ENCODE data around the gene GMCL2.
"Not testable (repeated sequence)": the region's sequence is repeated elsewhere in the genome, so short reads cannot be mapped to it uniquely, and the experiment has no call there.

Gene GMCL2, protein sequence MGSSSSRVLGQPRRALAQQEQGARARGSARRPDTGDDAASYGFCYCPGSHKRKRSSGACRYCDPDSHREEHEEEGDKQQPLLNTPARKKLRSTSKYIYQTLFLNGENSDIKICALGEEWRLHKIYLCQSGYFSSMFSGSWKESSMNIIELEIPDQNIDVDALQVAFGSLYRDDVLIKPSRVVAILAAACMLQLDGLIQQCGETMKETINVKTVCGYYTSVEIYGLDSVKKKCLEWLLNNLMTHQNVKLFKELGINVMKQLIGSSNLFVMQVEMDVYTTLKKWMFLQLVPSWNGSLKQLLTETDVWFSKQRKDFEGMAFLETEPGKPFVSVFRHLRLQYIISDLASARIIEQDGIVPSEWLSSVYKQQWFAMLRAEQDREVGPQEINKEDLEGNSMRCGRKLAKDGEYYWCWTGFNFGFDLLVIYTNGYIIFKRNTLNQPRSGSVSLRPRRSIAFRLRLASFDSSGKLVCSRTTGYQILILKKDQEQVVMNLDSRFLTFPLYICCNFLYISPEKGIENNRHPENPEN

DNA sequence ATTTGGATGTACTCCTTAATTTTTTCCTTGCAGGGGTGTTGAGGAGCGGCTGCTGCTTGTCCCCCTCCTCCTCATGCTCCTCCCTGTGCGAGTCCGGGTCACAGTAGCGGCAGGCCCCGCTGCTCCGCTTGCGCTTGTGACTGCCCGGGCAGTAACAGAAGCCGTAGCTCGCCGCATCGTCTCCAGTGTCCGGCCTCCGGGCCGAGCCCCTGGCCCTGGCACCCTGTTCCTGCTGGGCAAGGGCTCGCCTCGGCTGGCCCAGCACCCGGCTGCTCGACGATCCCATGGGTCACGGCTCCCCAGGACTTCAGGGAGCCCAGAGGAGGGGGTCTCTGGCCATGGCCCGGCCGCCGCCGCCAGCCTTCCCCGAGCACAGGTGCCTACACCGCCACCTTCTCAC is at the start of gene GMCL2:
GMCL2 (minus strand) TSS at position 358 of the 400 bp plus-strand sequence; CDS start at position 286, 72 bp downstream.
- no peak for DNase-seq (ENCODE audit: low read depth, low spot score)

DNA sequence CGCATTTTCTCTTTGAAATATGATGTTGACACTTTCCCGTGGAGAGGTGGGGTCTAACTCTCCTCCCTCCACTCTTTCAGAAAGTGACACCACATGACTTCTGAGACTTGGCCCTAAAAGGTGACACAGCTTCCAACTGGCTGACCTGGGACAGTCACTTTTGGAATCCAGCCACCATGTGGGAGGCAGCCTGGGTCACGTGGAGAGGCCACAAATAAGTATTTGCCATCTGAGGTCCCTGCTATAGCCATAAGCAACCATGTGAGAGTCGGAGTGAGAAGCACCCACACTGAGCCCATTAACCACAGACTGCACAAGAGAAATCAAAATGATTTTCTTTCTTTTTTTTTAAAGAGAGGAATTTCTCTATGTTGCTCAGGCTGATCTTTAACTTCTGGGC is 49.5 kb upstream of the GMCL2 start:
- DNase-seq (ENCODE audit: low read depth, low spot score) = no peak

DNA sequence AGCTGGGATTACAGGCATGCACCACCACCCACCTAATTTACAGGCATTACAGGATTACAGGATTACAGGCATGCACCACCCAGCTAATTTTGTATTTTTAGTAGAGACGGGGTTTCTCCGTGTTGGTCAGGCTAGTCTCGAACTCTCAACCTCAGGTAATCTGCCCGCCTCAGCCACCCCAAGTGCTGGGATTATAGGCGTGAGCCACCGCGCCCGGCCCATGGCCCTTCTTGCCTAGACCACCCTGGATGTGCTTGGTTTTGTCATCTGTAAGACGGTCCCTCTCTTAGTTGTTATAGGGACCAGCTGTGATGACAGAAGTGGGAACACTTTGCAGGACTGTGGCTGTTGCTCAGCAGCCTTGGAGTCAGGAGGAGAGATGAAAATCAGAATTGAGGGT is 49.0 kb upstream of the GMCL2 start:
- no peak for DNase-seq (ENCODE audit: low read depth, low spot score)

DNA sequence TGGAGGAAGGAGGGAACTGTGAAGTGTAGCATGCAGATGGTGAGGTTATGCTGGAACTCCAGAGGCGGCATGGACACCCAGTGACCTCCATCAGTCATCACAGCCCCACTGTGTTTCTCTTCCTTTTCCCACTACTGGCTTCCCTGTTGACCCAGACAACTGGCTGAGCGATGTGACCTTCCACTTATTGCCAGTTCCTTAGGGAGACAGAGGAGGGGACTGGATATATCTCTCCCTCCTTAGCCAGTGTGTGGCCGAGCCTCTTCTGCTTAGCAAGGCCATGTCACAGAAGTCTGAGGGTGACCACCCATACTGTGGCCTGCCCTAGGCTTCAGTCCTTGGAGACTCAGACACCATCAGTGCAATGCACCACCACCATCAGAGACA is 48.4 kb upstream of the GMCL2 start:
- no peak for DNase-seq (ENCODE audit: low read depth, low spot score)

DNA sequence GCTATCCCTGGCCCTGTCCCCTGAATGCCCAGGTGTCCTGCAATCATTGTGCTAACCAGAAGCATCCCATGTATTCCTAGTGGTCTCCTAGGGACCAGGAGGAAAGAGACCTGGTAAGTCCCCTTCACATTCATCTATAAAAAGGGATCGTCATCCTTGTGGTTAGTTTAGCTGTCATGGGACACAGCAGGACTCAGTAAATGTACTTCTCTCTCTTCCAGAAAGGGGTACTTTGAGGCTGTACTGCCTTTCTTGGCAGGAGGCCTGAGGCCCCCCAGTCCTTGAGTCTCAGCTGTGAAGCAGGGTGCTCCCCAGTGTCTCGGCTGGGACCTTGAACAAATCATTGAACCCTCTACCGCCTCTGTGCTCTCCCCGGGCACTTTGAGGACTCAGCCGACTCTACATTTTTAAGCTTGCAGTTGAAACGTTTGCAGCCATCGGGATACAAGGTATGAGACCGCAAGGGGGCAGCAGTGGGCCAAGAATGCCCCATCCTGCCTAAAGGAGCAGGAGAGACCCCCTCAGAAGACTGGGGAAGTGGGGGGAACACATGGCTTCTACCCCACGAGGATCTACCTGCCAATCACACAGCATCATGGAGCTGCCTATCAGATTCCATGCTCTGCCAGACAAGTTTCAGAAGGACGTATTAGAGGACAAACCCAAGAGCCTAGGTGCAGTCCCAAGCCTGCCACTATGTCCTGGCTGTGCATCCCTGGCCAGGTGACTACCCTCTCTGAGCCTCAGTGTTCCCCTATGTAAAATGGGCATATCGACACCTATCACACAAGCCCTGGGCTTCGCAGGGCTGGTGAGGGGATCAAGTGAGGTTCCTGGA is 47.8 kb upstream of the GMCL2 start:
- DNase-seq (ENCODE audit: low read depth, low spot score) = peak; percentile 44

DNA sequence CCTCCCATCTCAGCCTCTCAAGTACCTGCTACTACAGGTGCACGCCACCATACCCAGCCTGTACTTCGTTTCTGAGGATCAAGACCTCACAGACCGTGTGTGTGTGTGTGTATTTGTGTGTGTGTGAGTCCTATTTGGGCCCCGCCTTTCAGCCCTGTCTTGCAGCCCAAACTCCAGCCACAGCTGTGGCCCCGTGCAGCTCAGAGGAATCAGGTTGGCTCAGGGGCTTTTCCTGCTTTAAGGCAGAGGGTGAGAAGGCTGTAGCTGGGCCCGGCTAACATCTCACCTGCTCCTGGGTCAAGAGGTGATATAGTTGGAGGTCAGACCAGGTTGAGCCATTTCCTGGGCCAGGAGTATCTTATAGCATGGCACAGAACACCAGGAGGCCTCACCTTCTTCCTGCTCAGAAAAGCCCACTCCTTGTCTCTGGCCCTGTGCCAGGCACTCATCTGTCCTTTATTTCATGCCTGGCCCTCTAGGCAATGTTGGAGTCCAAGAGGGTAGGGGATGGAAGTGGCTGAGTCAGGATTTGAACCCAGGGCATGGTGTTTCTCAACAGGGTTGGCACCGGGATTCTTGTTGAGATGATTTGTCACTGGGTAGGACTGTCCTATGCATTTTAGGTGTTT is 47.1 kb upstream of the GMCL2 start:
- no peak for DNase-seq (ENCODE audit: low read depth, low spot score)

DNA sequence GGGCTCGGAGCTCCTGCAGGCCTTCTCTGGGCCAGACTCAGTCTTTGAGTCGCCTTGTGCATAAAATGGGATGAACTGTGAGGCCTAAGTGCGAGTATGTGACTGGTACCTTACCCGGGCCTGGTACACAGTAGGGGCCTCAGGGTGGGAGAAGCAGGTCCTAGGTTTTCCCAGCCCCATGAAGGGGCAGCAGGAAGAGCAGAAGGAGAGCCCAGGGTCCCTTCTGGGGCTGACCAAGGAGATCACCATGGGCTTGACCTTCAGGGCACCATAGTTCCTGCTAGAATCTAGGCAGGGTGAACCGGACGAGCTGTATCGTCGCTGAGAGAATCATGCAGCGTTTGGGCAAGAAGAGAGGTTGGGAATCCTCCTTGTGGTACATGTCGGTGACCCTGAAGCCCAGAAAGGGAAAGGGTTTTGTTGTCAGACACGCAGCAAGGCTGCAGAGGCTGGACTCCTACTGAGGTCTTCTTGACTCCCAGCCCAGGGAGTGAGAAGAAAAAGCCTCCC is 45.8 kb upstream of the GMCL2 start:
- no peak for DNase-seq (ENCODE audit: low read depth, low spot score)

DNA sequence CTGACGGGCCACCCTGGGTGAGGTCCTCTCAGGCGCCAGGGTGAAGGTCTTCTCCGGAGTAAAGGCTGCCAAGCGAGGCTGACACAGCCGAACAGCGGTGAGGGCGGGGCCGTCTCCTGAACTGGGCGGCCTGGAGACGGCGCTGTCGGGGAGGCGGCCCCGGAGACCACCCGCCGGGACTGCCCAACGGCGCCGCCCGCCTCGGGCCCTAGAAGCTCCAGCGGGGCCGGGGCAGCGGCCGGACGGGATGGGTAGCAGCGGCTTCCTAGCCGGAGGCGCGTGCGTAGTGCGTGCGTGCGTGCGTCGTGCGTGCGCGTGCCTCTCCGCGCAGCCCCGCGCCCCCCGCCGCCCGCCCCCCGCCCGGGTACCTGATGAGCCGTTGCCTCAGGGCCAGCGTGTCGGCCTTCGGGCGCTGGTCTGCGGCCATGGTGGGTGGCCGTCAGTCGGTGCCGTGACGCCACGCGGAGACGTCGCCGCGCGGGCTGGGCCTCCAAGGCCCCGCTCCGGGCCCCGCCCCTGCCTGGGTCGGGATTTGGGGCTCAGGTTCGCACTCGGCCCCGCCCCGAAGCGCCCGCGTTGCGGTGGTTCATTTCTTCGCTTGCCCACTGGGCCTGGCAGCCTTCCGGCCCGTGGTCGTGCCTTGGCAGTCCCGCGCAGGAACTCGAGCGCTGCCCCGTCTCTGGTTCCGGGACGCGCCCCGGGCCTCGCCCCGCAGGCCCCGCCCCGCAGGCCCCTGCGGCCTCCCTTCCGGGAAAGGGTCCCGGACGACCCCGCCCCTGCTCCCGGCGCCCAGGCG is 45.2 kb upstream of the GMCL2 start, which contains the start of gene PHYKPL:
PHYKPL (minus strand) TSS at position 679 of the 796 bp plus-strand sequence; CDS start at position 427, 252 bp downstream.
- peak; percentile 30 for DNase-seq (ENCODE audit: low read depth, low spot score)

DNA sequence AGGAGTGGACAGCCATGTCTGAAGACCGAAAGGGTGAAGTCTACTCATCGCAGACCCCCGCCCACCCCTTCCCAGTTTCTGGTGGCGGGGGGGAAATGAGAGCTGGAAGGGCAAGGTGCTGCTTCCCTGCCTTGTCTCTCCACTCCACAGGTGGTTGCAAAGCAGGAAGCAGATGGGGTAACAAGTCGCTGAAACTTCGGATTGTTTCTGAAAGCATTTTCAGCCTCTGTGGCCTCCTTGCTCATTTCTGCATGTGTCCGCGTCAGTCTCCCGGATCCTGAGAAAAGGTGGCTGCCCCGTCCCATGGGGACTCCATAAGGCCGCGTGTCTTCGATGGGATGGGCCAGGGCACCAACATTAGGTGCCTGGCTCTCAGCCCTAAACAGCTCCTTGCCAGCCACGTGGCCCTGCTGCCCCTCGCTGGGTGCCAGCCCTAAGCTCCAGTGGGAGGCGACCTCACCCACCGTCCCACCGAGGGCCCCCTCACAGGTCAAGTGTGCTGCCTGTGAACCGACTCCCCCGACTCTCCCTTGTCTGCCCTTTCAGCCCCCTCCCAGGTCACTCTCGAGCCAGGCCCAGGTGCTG is 44.5 kb upstream of the GMCL2 start:
- no peak for DNase-seq (ENCODE audit: low read depth, low spot score)

DNA sequence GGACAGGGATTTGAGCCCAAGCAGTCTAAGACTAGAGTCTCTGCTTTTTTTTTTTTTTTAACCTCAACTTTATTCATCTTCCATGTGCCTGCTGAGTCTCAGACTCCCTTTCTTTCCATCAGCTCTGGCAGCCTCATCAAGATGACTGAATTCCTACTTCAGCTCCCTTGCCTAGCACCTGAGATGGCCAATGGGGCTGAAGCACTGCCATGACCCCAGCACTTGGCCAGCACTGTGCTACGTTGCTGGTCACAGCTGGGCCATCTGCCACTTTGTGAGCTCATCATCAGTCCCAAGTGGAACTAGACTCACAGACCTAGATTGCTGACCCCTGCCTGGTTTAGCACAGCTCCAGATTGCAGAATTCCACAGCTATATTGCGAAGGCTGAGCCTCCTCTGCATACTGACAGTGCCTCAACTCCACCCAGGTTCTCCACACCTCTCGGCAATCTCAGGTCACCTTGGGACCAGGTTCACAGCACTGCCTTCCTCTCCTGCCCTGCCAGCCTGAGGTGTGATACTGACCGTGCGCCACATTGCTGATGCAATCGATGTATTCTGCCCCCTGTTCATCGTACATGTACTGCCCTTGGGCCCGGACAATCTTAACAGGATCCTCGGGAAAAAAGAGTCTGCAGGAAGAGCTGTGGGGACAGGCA is 43.8 kb upstream of the GMCL2 start:
- DNase-seq (ENCODE audit: low read depth, low spot score) = no peak

DNA sequence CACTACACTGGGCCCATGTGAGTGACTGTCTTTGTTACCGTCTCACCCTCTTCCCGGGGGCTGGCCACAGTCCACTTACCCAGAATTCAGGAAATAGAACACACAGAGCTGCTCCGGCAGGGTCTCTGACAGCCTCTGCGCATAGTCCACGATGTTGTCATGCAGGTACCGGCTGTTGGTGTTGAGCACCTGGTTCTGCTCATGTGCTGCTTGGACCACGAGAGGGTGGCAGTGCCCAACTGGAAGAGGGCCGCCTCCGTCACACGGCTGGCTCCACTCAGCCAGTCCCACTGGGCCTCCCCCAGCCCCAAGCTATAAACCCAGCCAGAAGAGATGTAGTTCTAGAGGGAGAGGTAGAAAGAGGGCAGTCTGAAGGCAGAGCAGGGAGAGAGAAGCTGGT is 42.7 kb upstream of the GMCL2 start:
- no peak for DNase-seq (ENCODE audit: low read depth, low spot score)

DNA sequence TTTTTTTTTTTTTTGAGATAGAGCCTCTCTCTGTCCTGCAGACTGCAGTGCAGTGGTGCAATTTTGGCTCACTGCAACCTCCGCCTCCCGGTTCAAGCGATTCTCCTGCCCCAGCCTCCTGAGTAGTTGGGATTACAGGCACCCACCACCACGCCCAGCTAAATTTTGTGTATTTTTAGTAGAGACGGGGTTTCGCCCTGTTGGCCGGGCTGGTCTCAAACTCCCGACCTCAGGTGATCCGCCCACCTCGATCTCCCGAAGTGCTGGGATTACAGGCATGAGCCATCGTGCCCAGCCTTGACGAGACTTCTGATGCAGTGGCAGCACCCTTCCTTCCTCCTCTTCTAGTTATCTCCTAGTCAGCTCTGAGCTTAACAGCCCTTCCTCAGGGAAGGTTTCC is 41.9 kb upstream of the GMCL2 start:
- DNase-seq (ENCODE audit: low read depth, low spot score) = not testable (repeated sequence)

DNA sequence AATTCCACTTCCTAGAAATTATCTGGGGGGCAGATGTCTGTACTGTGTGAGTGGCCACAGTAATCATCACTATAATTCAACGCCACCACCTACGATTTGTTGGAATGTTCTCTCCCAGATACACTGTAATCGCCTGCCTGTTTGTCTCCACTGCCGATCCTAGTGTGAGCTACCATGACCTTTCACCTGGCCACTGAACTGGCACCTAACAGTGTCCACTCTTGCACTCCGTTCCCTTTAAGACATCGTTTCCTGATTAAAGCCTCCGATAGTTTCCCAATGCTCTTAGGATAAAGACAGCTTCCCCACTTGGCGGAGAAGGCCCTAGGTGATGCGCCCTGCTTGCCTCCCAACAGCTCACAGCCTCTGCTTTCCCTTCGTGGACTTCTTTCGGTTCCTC is 41.4 kb upstream of the GMCL2 start:
- no peak for DNase-seq (ENCODE audit: low read depth, low spot score)

DNA sequence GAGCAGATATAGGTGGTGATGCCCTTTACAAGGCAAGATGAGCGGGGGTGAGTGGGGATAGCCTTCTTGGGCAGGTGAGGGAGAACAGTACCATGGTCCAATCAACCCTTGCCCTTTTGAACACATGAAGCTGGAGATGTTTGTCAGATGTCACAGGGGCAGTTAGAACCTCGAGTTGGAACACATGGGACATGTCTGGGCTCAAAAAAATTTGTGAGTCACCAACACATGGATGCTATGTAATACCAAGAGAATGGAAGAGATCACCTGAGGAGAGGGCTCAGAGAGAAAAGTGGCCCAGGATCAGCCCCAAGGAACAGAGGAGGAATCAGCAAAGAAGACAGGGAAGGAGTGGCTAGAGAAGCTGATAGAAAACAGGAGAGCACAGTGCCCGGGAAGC is 40.8 kb upstream of the GMCL2 start:
- no peak for DNase-seq (ENCODE audit: low read depth, low spot score)

DNA sequence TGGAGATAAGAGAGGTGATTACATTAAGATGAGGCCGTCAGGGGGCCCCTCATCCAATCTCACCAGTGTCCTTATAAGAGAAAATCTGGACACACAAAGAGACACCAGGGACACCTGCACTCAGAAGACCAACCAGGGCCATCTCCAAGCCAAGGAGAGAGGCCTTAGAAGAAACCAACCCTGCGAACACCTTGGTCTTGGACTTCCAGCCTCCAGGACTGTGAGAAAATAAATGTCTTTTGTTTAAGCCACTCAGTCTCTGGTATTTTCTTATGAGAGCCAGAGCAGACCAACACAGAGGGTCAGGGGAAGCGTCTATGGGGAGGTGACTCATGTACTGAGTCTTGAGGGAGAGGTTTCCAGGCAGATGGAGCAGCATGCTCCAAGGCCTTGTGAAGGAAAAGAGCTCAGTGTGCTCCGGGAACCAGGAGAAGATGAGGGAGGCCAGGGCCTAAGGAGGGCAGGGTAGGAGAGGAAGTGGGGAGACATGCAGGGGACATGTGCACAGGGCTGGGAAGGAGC is 40.0 kb upstream of the GMCL2 start:
- DNase-seq (ENCODE audit: low read depth, low spot score) = no peak

DNA sequence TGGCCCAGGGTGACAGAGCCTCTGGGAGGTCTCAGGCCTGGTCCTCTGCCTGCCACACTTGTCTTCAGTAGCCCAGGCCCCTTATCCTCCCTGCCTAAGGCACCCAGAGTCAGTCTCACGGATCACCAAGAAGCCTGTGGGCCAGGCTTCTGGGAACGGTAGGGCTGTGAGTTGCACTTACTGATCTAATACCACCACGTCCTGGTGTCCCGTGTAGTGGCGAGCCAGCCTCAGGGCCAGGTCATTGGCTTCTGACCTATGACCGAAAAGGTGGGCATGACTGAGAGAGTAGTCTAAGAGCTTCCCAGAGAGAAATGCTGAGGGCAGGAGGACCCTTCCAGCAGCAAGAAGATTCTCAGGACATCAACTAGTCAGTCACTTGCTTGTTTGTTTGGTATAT is 38.0 kb upstream of the GMCL2 start:
- DNase-seq (ENCODE audit: low read depth, low spot score) = no peak

DNA sequence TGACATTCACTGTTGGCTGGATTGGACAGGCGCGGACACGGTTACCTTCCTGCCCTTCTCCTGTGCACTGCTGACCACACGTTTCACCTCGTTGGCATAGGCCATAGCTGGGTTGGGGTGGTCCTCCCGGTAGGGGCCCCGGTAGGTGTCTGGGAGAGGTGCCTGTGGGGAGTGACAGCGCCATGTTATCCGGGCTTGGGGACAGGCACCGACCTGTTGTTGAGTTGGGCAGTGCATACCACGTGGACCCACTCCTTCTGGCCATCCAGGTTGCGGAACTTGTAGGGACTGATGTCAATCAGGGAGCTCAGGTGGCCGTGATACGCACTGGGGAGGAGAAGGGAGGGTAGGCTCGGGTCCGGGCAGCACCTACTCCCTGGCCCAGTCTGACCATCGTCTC is 37.2 kb upstream of the GMCL2 start:
- no peak for DNase-seq (ENCODE audit: low read depth, low spot score)

DNA sequence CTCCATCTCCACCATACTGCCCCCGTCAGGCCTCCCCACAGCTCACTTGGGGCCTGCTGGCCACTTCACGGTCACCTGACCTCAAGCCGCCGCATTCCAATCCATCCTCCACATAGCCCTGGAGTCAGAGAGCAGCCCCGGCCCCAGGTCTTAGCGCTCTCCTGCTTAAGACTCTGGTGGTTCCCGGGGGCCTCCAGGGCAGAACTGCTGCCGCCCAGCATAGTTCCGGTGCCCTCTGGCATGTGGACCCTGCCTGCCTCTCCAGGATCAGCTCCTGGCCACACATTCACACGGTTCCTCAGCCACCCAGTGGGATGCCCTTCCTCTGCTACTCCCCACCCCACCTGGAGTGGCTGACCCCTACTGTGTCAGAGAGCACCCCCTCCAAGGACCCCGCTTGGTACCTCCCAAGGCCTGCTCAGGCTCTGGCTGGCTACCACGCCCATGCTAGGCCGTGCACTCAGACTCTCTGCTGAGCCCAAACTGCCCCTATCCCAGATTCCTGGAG is 36.7 kb upstream of the GMCL2 start:
- DNase-seq (ENCODE audit: low read depth, low spot score) = no peak

DNA sequence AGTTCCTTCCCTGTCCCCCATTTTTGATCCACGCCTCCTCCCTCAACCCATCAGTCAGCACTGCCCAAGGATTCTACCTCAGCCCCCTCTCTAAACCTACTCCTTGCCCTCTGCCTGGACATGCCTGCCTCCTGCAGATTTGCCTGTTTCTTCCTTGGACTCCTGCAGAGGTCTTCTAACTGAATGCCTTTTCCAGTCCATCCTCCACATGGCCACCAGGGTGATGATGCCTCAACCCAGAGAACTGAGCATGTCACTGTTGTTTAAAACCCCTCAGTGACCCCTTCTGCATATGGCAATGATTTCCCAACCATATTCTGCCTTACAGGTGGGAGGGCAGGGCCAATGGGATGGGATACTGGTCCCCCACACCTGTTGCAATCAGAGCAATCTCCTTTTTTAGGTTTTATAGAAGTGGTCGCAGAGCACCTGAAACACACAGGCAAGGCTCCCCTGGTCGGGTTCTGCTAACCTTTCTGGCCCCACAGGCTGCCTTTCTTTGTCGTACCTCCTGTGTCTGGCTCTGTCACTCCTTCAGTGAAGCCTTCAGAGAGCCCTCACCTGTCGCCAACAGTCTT is 36.1 kb upstream of the GMCL2 start:
- DNase-seq (ENCODE audit: low read depth, low spot score) = no peak

All from activated CD4-positive, CD25-positive, alpha-beta regulatory T cell treated with anti-CD3 and anti-CD28 coated beads, Interleukin-2, amount 50 U/mL, for 16 hours (primary cell).